GM18505 (cell line): ENCODE data around the gene PACSIN1.
A peak's percentile ranks its signal among the peaks of the same experiment; 100 is the strongest.

Experiments used
- ATAC-seq: cut with Tn5 transposase; IDR thresholded peaks from one replicate; pipeline ENCODE4 v1.9.1; 2021; ENCODE audit not compliant: unreplicated experiment
- POLR2A ChIP-seq: IDR thresholded peaks from 4 replicates; pipeline ENCODE4 v1.6.1; 2011; ENCODE audit warnings: borderline replicate concordance; ENCODE audit not compliant: insufficient read depth, insufficient read length; ENCODE audit errors: extremely low read depth

Gene PACSIN1

GRCh38 chr6:34518669-34519365, 52.9 kb downstream of the PACSIN1 start:
- TF ChIP-seq POLR2A, result no peak
- no peak for ATAC-seq

GRCh38 chr6:34519971-34520644, 54.2 kb downstream of the PACSIN1 start:
- ATAC-seq, result no peak
- TF ChIP-seq POLR2A, result no peak

DNA sequence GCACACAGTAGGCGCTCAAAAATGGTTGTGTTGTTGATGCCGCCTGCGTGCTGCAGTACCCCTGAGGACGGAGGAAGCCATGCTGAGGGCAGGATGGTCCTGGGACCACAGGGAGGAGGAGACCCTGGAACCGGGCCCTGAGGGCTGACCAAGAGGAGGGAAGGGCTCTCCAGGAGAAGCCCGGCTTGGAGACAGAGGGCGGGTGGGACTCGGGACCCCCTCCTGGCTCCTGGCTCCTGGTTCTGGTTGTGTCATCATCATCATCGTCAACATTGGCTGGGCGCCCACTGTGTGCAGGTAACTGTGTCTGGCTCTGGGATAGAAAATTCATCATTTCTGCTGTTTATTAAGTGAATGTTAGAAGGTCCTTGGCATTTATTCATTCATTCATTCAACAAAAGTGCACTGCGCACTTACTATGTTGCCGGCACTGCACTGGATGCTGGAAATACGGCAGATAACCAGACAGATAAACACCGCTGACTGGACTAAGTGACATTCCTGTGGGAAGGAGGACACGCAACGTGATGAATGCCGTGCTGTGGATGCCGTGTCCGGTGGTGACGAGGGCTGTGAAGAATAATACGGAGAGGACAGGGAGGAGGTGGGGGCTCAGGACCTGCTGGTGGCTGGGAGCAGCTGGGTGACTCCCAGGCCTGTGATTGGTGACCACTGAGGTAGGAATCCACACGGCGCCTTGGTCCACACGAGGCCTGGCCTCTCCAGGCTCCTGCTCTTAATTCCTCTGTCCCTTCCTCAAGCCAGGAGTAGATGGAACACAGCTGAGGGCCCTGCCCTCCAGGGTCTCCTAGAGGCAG, 55.0 kb downstream of the PACSIN1 start:
- no peak for TF ChIP-seq POLR2A
- no peak for ATAC-seq

GRCh38 chr6:34521463-34522285, 55.8 kb downstream of the PACSIN1 start:
- ATAC-seq, result no peak
- no peak for TF ChIP-seq POLR2A

DNA sequence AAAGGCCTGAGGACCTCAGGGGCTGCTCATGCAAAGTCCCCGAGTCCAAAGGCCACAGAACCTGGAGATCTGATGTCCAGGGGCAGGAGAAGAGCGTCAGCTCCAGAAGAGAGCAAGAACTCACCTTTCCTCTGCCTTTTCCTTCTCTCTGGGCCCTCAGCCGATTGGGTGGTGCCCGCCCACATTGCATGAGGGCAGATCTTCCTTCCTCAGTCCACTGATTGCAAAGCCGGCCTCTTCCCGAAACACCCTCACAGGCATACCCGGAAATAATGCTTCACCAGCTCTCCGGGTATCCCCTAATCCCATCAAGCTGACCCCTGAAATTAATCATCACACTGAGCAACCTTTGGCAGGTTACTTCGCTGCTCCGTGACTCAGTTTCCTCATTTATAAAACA, 56.9 kb downstream of the PACSIN1 start:
- ATAC-seq, result no peak
- no peak for TF ChIP-seq POLR2A

- TF ChIP-seq POLR2A, result no peak
- ATAC-seq, result no peak
Observed at GRCh38 chr6:34523441-34524206, 57.7 kb downstream of the PACSIN1 start.

GRCh38 chr6:34524499-34524898, 58.6 kb downstream of the PACSIN1 start:
- no peak for ATAC-seq
- no peak for TF ChIP-seq POLR2A

GRCh38 chr6:34524971-34525370, 59.1 kb downstream of the PACSIN1 start:
- no peak for TF ChIP-seq POLR2A
- ATAC-seq, result no peak

GRCh38 chr6:34525431-34526175, 59.7 kb downstream of the PACSIN1 start:
- no peak for ATAC-seq
- TF ChIP-seq POLR2A, result no peak

DNA sequence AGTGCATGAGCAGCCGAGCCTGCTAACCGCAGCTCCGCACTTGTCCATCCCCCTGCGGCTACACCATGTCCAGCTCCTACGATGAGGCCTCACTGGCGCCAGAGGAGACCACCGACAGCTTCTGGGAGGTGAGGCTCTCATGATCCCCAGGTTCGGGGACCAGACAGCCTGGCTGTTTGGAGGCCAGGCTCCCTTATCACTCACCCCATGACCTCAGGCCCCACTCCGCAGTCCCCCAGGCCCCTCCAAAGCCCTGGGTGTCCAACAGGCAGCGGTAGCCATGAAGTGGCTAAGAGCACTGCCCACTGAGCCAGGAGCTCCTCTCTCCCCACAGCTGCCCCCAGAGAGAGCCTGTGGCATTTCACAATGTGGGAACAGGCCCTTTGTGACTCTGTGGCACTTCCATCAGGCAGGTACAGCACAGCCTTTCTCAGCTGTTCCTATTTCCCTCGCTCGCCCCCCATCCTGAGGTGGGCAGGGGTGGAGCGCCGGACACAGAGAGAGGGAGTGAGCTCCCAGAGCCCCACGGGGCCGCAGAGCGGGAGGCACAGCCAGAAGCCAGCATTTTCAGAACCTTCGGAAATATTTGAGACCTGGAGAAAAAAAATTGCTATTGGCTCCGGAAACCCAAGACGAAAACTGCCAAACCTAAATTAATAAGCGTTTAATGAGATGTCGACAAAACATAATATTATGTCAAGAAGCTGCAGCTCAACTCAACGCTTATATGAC, 60.5 kb downstream of the PACSIN1 start:
- no peak for ATAC-seq
- no peak for TF ChIP-seq POLR2A

- TF ChIP-seq POLR2A, result no peak
- ATAC-seq, result peak; percentile 73
Observed at GRCh38 chr6:34526992-34527728, 61.3 kb downstream of the PACSIN1 start.
